Hepatocyte (in vitro differentiated cells): ENCODE measurements around the gene TMEM167A. TPM values are rescaled to one million over a fixed set of nuclear protein-coding genes. Genes with fewer than 3 reads are reported as not detected.

ENCODE experiments used
- DNase-seq: peaks from one replicate; pipeline ENCODE4 v3.0.0-alpha.2; 2016; ENCODE audit warnings: low spot score
- H2AFZ ChIP-seq: fragments of 200-600 bp; sonication (generic); 2 replicates; pipeline ENCODE4 v1.6.0; 2016; ENCODE audit warnings: antibody characterized with exemption, mild to moderate bottlenecking
- H3K27ac ChIP-seq: fragments of 200-600 bp; sonication (generic); 2 replicates; pipeline ENCODE4 v1.5.1; 2016; ENCODE audit warnings: mild to moderate bottlenecking
- H3K27me3 ChIP-seq: fragments of 200-600 bp; sonication (generic); 2 replicates; pipeline ENCODE4 v1.6.1; 2016
- H3K36me3 ChIP-seq: fragments of 200-600 bp; sonication (generic); replicated peaks from 2 replicates; pipeline ENCODE4 v1.5.1; 2016; ENCODE audit warnings: low read depth; ENCODE audit not compliant: insufficient read depth
- H3K4me1 ChIP-seq: fragments of 200-600 bp; sonication (generic); 2 replicates; pipeline ENCODE4 v1.5.1; 2016; ENCODE audit warnings: mild to moderate bottlenecking, moderate library complexity; ENCODE audit not compliant: insufficient read depth
- H3K4me2 ChIP-seq: fragments of 200-600 bp; sonication (generic); 2 replicates; pipeline ENCODE4 v1.6.0; 2016
- H3K4me3 ChIP-seq: fragments of 200-600 bp; sonication (generic); 2 replicates; pipeline ENCODE4 v1.5.1; 2016; ENCODE audit warnings: mild to moderate bottlenecking
- H3K79me2 ChIP-seq: fragments of 200-600 bp; sonication (generic); 2 replicates; pipeline ENCODE4 v1.6.0; 2017; ENCODE audit warnings: mild to moderate bottlenecking
- H3K9me2 ChIP-seq: fragments of 200-600 bp; sonication (generic); replicated peaks from 2 replicates; pipeline ENCODE4 v1.6.0; 2017; ENCODE audit warnings: mild to moderate bottlenecking; ENCODE audit not compliant: insufficient read depth
- H3K9me3 ChIP-seq: fragments of 200-600 bp; sonication (generic); 2 replicates; pipeline ENCODE4 v1.5.1; 2016; ENCODE audit warnings: low read depth, mild to moderate bottlenecking
- H4K20me1 ChIP-seq: fragments of 200-600 bp; sonication (generic); 2 replicates; pipeline ENCODE4 v1.6.0; 2016; ENCODE audit warnings: mild to moderate bottlenecking; ENCODE audit not compliant: insufficient read depth, poor library complexity, severe bottlenecking
- CTCF ChIP-seq: fragments of 200-600 bp; sonication (generic); IDR thresholded peaks from 2 replicates; pipeline ENCODE4 v1.5.1; 2016; ENCODE audit warnings: antibody characterized with exemption, mild to moderate bottlenecking; ENCODE audit not compliant: poor library complexity
- EZH2 ChIP-seq: fragments of 200-600 bp; sonication (generic); IDR thresholded peaks from 2 replicates; pipeline ENCODE4 v1.6.1; 2016; ENCODE audit warnings: antibody characterized with exemption, mild to moderate bottlenecking, borderline replicate concordance
- EZH2phosphoT487 ChIP-seq: fragments of 200-600 bp; sonication (generic); IDR thresholded peaks from one replicate; pipeline ENCODE4 v1.6.1; 2018; ENCODE audit warnings: antibody characterized with exemption, mild to moderate bottlenecking, low read depth, moderate library complexity; ENCODE audit not compliant: unreplicated experiment, severe bottlenecking
- WGBS: methylation state at CpG from one replicate; pipeline ENCODE4 v1.1.6; 2016; ENCODE audit warnings: low lambda C conversion rate; ENCODE audit errors: missing lambda C conversion rate; 5-methylcytosine and 5-hydroxymethylcytosine counted together
- polyA plus RNA-seq: library from polyadenylated mRNA; unstranded; fragments of >200 nt; fragmentation: Nextera tagmentation; extraction: Ambion mirVana; gene quantifications from 2 replicates; pipeline ENCODE4 v1.2.1, GENCODE V29; 2016
- total RNA-seq: library from RNA; depleted of rRNA; stranded (reverse); fragments of >200 nt; gene quantifications from 2 replicates; pipeline ENCODE4 v1.2.3, GENCODE V29; 2014

Gene TMEM167A
- total and polyA plus RNA-seq, 2 experiments from 2014 or later = 140 to 174 TPM

GRCh38 chr5:83109380-83109779 lies 32.2 kb upstream of the TMEM167A start:
- Histone ChIP-seq H3K9me2 (no peaks in the 10 kb centered on the region), H3K27me3 (no peaks in the 10 kb centered on the region), H3K4me1 (no peaks in the 10 kb centered on the region), H3K36me3 (no peaks in the 10 kb centered on the region), H3K9me3 (no peaks in the 10 kb centered on the region), H3K4me3 (no peak overlapping the region), H4K20me1 (no peaks in the 10 kb centered on the region), H3K4me2 (no peak overlapping the region), H3K27ac (no peak overlapping the region), H2AFZ (no peak overlapping the region), H3K79me2 (no peaks in the 10 kb centered on the region)
- WGBS = 94% methylated on average over 1 of the region's 1 CpG
- DNase-seq = no peak
- TF ChIP-seq CTCF (no peak), EZH2 (no peak), EZH2phosphoT487 (no peak)

- Histone ChIP-seq H3K4me1 (no peaks in the 10 kb centered on the region), H3K9me2 (no peaks in the 10 kb centered on the region), H4K20me1 (no peaks in the 10 kb centered on the region), H3K27ac (no peak overlapping the region), H3K36me3 (no peaks in the 10 kb centered on the region), H2AFZ (no peak overlapping the region), H3K79me2 (no peaks in the 10 kb centered on the region), H3K4me2 (no peak overlapping the region), H3K4me3 (no peak overlapping the region), H3K27me3 (no peaks in the 10 kb centered on the region), H3K9me3 (no peaks in the 10 kb centered on the region)
- no peak for DNase-seq
- TF ChIP-seq EZH2 = no peak
- WGBS = 82% methylated on average over 3 of the region's 3 CpGs
These were observed 30.7 kb upstream of the TMEM167A start for GRCh38 chr5:83107692-83108420.

- H3K9me3 ChIP-seq = no peaks in the 10 kb centered on the region
- H2AFZ ChIP-seq = no peak overlapping the region
- TF ChIP-seq CTCF (no peak), EZH2phosphoT487 (no peak), EZH2 (no peak)
- H3K36me3 ChIP-seq = no peaks in the 10 kb centered on the region
- no peak overlapping the region for H3K4me3 ChIP-seq
- no peak overlapping the region for H3K27ac ChIP-seq
- no peaks in the 10 kb centered on the region for H3K79me2 ChIP-seq
- H3K9me2 ChIP-seq = no peaks in the 10 kb centered on the region
- DNase-seq = no peak
- no peaks in the 10 kb centered on the region for H4K20me1 ChIP-seq
- H3K27me3 ChIP-seq = no peaks in the 10 kb centered on the region
- H3K4me2 ChIP-seq = no peak overlapping the region
- H3K4me1 ChIP-seq = no peaks in the 10 kb centered on the region
These were observed 26.8 kb upstream of the TMEM167A start for GRCh38 chr5:83104021-83104420.

GRCh38 chr5:83102364-83102980 lies 25.3 kb upstream of the TMEM167A start:
- no peaks in the 10 kb centered on the region for H3K9me2 ChIP-seq
- peaks cover 6% of the 10 kb centered on the region for H3K4me1 ChIP-seq
- no peaks in the 10 kb centered on the region for H3K36me3 ChIP-seq
- no peak overlapping the region for H3K4me3 ChIP-seq
- peak overlapping the region; percentile 29 for H3K27ac ChIP-seq
- no peaks in the 10 kb centered on the region for H3K27me3 ChIP-seq
- H3K9me3 ChIP-seq = no peaks in the 10 kb centered on the region
- peak overlapping the region; percentile 6 for H3K4me2 ChIP-seq
- H2AFZ ChIP-seq = no peak overlapping the region
- DNase-seq = peak; percentile 17
- H3K79me2 ChIP-seq = no peaks in the 10 kb centered on the region
- TF ChIP-seq CTCF (no peak), EZH2 (no peak), EZH2phosphoT487 (no peak)
- H4K20me1 ChIP-seq = no peaks in the 10 kb centered on the region
